T-cell (primary cell): ENCODE results near the gene FMNL3. TPM values are rescaled to one million over a fixed set of nuclear protein-coding genes. Genes with fewer than 3 reads are reported as not detected.
A peak's percentile ranks its signal among the peaks of the same experiment; 100 is the strongest.

Source experiments
- ATAC-seq, 4 experiments: fragments of 200-7000 bp in 3 of 4; fragments of 150-1000 bp in 1 of 4; cut with Tn5 transposase; replicated peaks in 1 of 4; 1 replicate in 3 of 4; 2 replicates in 1 of 4; pipeline ENCODE4 v1.10.0; 2021; ENCODE audit warnings: moderate library complexity in 3 of 4, mild to moderate bottlenecking in 2 of 4, moderate number of reproducible peaks in 1 of 4
- CTCF ChIA-PET, 2 donors: fragments of 300-600 bp; sonication (Branson Sonifier 250); formaldehyde crosslinking; loops; one replicate each; lab custom pipeline; 2022; ENCODE audit warnings: antibody characterized with exemption in 2 of 2; lab: Charles Lee
- POLR2A ChIA-PET, 2 donors: fragments of 300-600 bp; sonication (Branson Sonifier 250); formaldehyde crosslinking; loops; one replicate each; lab custom pipeline; 2022; ENCODE audit warnings: antibody characterized with exemption in 2 of 2; lab: Charles Lee
- DNase-seq, 35 experiments: peaks; one replicate each; pipeline versions ENCODE4 v3.0.0 to v3.0.0-alpha.2; 2013 to 2023
- H3K27ac ChIP-seq: one replicate; pipeline ENCODE4 v1.5.1; 2013; ENCODE audit warnings: low read length
- H3K27me3 ChIP-seq, 2 experiments: replicated peaks in 1 of 2; 1 replicate in 1 of 2; 2 replicates in 1 of 2; pipeline versions ENCODE4 v1.6.1 to v1.7.0; 2013; ENCODE audit warnings: low read length in 1 of 2, mixed read lengths in 1 of 2; ENCODE audit not compliant: control insufficient read depth in 2 of 2, insufficient read depth in 2 of 2; ENCODE audit errors: extremely low read depth in 1 of 2
- H3K36me3 ChIP-seq, 2 donors: 1 replicate in 1 of 2; 2 replicates in 1 of 2; pipeline versions ENCODE4 v1.6.1 to v1.7.0; 2013; ENCODE audit warnings: low read length in 1 of 2; ENCODE audit not compliant: control insufficient read depth in 2 of 2, insufficient read depth in 1 of 2; ENCODE audit errors: extremely low read depth in 1 of 2
- H3K4me1 ChIP-seq, 2 experiments: 1 replicate in 1 of 2; 2 replicates in 1 of 2; pipeline versions ENCODE4 v1.6.1 to v1.7.0; 2013; ENCODE audit warnings: low read length in 2 of 2, mixed read lengths in 1 of 2; ENCODE audit not compliant: insufficient read depth in 2 of 2, control insufficient read depth in 1 of 2; ENCODE audit errors: extremely low read depth in 1 of 2
- H3K4me3 ChIP-seq, 2 donors: 1 replicate in 1 of 2; 2 replicates in 1 of 2; pipeline versions ENCODE4 v1.5.1 to v1.7.0; 2013; ENCODE audit warnings: mild to moderate bottlenecking in 2 of 2, low read length in 1 of 2, moderate library complexity in 1 of 2; ENCODE audit not compliant: control insufficient read depth in 1 of 2; ENCODE audit errors: extremely low read depth in 1 of 2
- H3K9me3 ChIP-seq: 2 replicates; pipeline ENCODE4 v1.7.0; 2013
- H3K27ac Mint-ChIP-seq, 2 donors: one replicate each; pipeline ENCODE4 v1.8.0; 2020 to 2021; ENCODE audit warnings: mild to moderate bottlenecking in 2 of 2, mixed read lengths in 2 of 2
- H3K27me3 Mint-ChIP-seq, 2 donors: one replicate each; pipeline ENCODE4 v1.8.0; 2021 to 2022; ENCODE audit warnings: mixed read lengths in 2 of 2
- H3K36me3 Mint-ChIP-seq: one replicate; pipeline ENCODE4 v1.8.0; 2021; ENCODE audit warnings: mixed read lengths
- H3K4me1 Mint-ChIP-seq, 3 donors: one replicate each; pipeline ENCODE4 v1.8.0; 2020 to 2022; ENCODE audit warnings: mixed read lengths in 3 of 3, mild to moderate bottlenecking in 1 of 3
- H3K4me3 Mint-ChIP-seq, 3 donors: one replicate each; pipeline ENCODE4 v1.8.0; 2020 to 2022; ENCODE audit warnings: mild to moderate bottlenecking in 3 of 3, mixed read lengths in 3 of 3, moderate library complexity in 3 of 3
- H3K9me3 Mint-ChIP-seq, 3 donors: one replicate each; pipeline ENCODE4 v1.8.0; 2020 to 2022; ENCODE audit warnings: mixed read lengths in 3 of 3
- WGBS: methylation state at CpG from one replicate; pipeline ENCODE4 v1.1.5; 2013; ENCODE audit warnings: missing lambda C conversion rate; ENCODE audit not compliant: insufficient coverage; 5-methylcytosine and 5-hydroxymethylcytosine counted together
- total RNA-seq, 35 experiments: library from RNA in 6 of 35; stranded (reverse) in 6 of 35; fragments of 120-200 nt in 1 of 35; gene quantifications; one replicate each; pipeline versions ENCODE4 v1.2.1 to v1.2.4 and lab custom pipeline; 2013 to 2026

The FMNL3 gene
- total RNA-seq, 5 donors from 2014 or later (not counting 1 experiment from before 2014, with no cell fraction given), result 34.2 to 45.5 (median 41.1) TPM

DNA sequence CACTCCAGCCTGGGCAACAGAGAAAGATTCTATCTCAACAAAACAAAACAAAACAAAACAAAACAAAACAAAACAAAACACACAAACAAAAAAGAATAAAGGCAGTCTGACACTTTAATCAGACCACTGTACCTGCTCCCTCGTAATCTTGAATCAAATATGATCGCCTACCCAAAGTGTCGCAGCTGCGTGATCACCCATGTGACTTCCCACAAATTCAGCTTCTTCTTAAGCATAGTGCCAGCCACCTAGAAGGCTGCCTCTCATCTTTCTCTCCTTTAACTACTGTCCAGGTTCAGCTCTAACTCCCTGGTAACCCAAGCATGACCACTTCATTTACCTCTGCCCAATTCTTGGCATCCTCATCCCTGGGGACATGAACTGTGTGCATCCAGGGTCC, 37.4 kb downstream of the FMNL3 start:
- Histone ChIP-seq H3K4me1 (peaks cover 76 to 88% of the 10 kb centered on the region in 2 experiments), H3K27ac (peak overlapping the region; percentile 91), H3K36me3 (peaks cover 0 to 6% of the 10 kb centered on the region in 2 donors), H3K9me3 (no peaks in the 10 kb centered on the region), H3K27me3 (no peaks in the 10 kb centered on the region), H3K4me3 (peak overlapping the region in 1 of 2 donors; percentile 2)
- Mint-ChIP-seq H3K27me3 (no peaks in the 10 kb centered on the region), H3K36me3 (peaks cover 21% of the 10 kb centered on the region), H3K4me1 (peaks cover 96 to 98% (median 97%) of the 10 kb centered on the region in 3 donors), H3K27ac (peak overlapping the region; percentile 97 to 98), H3K4me3 (peak overlapping the region in 1 of 3 donors; percentile 73), H3K9me3 (no peaks in the 10 kb centered on the region)
- DNase-seq, result peak in 9 of 35 experiments; percentile 10 to 41 (median 24)
- ChIA-PET POLR2A (interaction anchor here in 1 of 2 donors (0.5 to 2.0 kb wide), 4 partner anchors 33 to 1111 kb away, joined by 3 to 9 read pairs (median 4); no protein-coding TSS in a partner anchor), CTCF (interaction anchor here (0.9 to 1.9 kb wide), 4 partner anchors 20 to 35 kb away, joined by 3 to 8 read pairs (median 4); no protein-coding TSS in a partner anchor)
- no peak for ATAC-seq
- WGBS, result 68% methylated on average over 4 of the region's 4 CpGs

DNA sequence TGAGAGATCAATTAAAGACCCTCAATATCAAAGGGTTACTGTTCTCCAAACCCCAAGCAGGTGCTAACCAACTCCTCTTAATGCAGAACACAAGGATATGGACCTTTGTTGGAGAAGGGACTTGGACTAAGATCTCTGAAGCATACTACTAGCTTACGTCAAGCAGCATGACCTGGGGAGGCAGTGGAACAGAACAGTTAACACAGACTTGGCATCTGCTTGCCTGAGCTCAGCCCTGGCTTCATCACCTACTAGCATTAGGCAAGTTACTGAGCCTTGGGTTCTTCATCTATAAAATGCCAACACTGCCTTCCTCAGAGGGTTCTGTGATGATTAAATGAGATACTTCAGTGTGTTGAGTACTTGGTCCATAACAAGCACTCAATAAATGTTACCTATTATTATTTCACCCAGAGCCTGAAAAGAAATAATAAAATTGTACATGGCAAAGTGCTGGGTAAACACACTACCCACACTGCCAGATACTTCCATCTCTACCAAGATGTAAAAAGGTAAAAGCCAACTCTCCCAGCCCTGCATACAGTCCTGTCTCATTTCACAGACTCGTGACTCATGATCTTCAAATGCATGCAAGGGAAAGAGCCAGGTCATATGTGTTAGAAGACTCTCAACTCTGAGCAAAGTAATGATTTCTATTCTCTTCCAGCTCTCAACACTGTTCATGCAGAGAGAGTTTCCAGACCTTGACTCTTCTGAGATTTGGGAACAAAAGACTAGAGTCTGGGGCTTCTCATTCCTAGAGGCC, 39.7 kb downstream of the FMNL3 start:
- no peak overlapping the region for H3K4me3 ChIP-seq
- no CpG with 5 or more reads among the region's 2 CpGs for WGBS
- CTCF ChIA-PET, result interaction anchor here in 1 of 2 donors (0.9 to 1.1 kb wide), 2 partner anchors 8 to 13 kb away, joined by 3 to 4 read pairs; no protein-coding TSS in a partner anchor
- peak overlapping the region; percentile 82 to 98 for H3K27ac Mint-ChIP-seq
- no peaks in the 10 kb centered on the region for H3K27me3 Mint-ChIP-seq
- no peaks in the 10 kb centered on the region for H3K27me3 ChIP-seq
- DNase-seq, result no peak
- H3K4me1 Mint-ChIP-seq, result peaks cover 96 to 100% (median 97%) of the 10 kb centered on the region in 3 donors
- peaks cover 22% of the 10 kb centered on the region for H3K36me3 Mint-ChIP-seq
- no peaks in the 10 kb centered on the region for H3K9me3 Mint-ChIP-seq
- no peaks in the 10 kb centered on the region for H3K9me3 ChIP-seq
- peaks cover 0 to 6% of the 10 kb centered on the region in 2 donors for H3K36me3 ChIP-seq
- H3K27ac ChIP-seq, result no peak overlapping the region
- H3K4me3 Mint-ChIP-seq, result peak overlapping the region in 1 of 3 donors; percentile 73
- POLR2A ChIA-PET, result interaction anchor here (0.7 to 0.8 kb wide), 2 partner anchors 8 to 11 kb away, joined by 3 to 8 read pairs; no protein-coding TSS in a partner anchor
- H3K4me1 ChIP-seq, result peaks cover 76 to 89% of the 10 kb centered on the region in 2 experiments
- no peak for ATAC-seq

DNA sequence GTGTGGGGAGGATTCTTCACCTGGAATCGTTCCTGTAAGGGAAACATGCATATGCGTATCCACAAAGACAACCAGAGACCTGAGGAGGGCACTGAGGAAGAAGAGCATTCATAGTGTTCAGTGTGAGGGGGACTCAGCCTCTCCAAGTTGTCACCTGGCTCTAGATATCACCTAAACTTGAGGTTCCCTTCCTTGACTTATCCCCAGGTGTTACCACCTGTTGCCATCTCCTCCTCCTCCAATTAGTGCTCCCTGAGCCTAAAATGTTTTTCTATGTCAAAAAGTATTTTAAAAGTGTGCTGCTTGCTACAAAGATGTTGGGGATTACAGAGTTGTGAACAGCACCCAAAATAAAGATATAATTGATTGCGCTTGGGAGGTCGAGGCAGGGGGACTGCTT, 41.0 kb downstream of the FMNL3 start:
- Histone ChIP-seq H3K27ac (no peak overlapping the region), H3K27me3 (no peaks in the 10 kb centered on the region), H3K36me3 (peaks cover 0 to 6% of the 10 kb centered on the region in 2 donors), H3K4me1 (peaks cover 76 to 89% of the 10 kb centered on the region in 2 experiments), H3K9me3 (no peaks in the 10 kb centered on the region), H3K4me3 (no peak overlapping the region)
- DNase-seq (no peak), ATAC-seq (no peak)
- peaks cover 34% of the 10 kb centered on the region for H3K36me3 Mint-ChIP-seq
- CTCF ChIA-PET, result interaction anchor here in 1 of 2 donors (1.0 kb wide), 1 partner anchor 17 kb away, joined by 3 read pairs; no protein-coding TSS in a partner anchor
- no peaks in the 10 kb centered on the region for H3K9me3 Mint-ChIP-seq
- POLR2A ChIA-PET, result no interaction called here
- 100% methylated on average over 1 of the region's 4 CpGs for WGBS
- peak overlapping the region in 1 of 3 donors; percentile 74 for H3K4me3 Mint-ChIP-seq
- H3K4me1 Mint-ChIP-seq, result peaks cover 96 to 100% (median 97%) of the 10 kb centered on the region in 3 donors
- peak overlapping the region; percentile 59 to 98 for H3K27ac Mint-ChIP-seq
- no peaks in the 10 kb centered on the region for H3K27me3 Mint-ChIP-seq

DNA sequence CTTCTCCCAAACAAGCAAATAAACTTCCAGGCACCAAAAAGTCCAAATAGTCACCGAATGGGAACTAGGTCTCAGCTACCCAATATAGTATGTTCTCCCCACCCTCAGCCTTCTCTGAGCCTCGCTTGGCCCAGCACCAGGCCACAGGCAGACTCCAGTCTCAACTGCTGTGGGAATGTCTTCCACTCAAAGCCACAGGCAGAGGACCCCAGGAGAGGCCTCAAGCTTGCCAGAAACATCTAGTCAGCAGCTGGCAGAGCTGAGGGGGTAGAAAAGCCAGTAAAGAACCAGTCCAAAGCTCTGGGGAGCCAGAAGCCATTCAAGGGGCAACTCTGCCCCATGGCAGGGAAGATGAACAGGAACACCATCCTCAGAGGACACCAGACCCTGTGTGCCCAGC, 41.8 kb downstream of the FMNL3 start:
- no peaks in the 10 kb centered on the region for H3K9me3 ChIP-seq
- peaks cover 0 to 6% of the 10 kb centered on the region in 2 donors for H3K36me3 ChIP-seq
- ATAC-seq (no peak), DNase-seq (no peak)
- Mint-ChIP-seq H3K4me3 (peak overlapping the region in 1 of 3 donors; percentile 74), H3K36me3 (peaks cover 41% of the 10 kb centered on the region), H3K4me1 (peaks cover 96 to 100% (median 97%) of the 10 kb centered on the region in 3 donors), H3K9me3 (no peaks in the 10 kb centered on the region), H3K27ac (peak overlapping the region; percentile 80 to 98), H3K27me3 (no peaks in the 10 kb centered on the region)
- CTCF ChIA-PET, result interaction anchor here (0.6 to 1.3 kb wide), 5 partner anchors 16 to 344 kb away, joined by 3 read pairs; no protein-coding TSS in a partner anchor
- 100% methylated on average over 2 of the region's 2 CpGs for WGBS
- H3K27me3 ChIP-seq, result no peaks in the 10 kb centered on the region
- peaks cover 75 to 85% of the 10 kb centered on the region in 2 experiments for H3K4me1 ChIP-seq
- H3K27ac ChIP-seq, result no peak overlapping the region
- no peak overlapping the region for H3K4me3 ChIP-seq
- POLR2A ChIA-PET, result interaction anchor here in 1 of 2 donors (0.6 kb wide), 1 partner anchor 846 kb away, joined by 5 read pairs; no protein-coding TSS in a partner anchor

DNA sequence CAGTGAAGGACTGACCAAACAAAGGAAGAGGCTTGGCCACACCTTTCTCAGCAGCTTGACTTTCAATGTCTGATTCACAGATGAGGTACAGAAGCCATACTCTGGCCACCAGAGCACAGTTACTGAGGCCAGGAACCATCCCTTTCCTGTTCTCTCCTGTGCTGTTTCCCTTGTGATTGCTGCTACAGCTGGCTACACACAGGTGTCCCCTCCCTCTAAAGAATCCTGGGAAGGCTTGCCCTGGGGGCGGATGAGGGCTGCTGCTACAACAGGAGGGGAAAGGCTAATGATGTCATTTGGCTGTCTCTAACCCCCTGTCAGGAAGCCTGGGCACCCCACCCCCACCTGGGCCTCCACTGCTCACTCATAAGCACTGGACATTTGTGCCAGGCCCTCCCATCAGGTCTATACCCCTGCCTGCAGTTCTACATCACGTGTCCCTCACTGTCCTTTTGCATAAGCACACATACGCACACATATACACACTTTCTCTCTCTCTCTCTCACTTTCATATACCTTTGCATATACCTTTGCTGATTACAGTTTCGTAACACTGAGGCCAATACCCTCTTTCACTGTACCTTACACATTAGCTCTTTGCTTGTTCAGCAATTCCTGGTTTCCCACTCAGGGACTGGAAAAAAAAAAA, 42.5 kb downstream of the FMNL3 start:
- WGBS, result 47% methylated on average over 3 of the region's 4 CpGs
- ATAC-seq (no peak), DNase-seq (no peak)
- H3K27me3 ChIP-seq, result no peaks in the 10 kb centered on the region
- Mint-ChIP-seq H3K27ac (peak overlapping the region; percentile 80 to 98), H3K4me3 (peak overlapping the region in 1 of 3 donors; percentile 74), H3K4me1 (peaks cover 94 to 100% (median 96%) of the 10 kb centered on the region in 3 donors), H3K36me3 (peaks cover 44% of the 10 kb centered on the region), H3K9me3 (no peaks in the 10 kb centered on the region), H3K27me3 (no peaks in the 10 kb centered on the region)
- H3K9me3 ChIP-seq, result no peaks in the 10 kb centered on the region
- no peak overlapping the region for H3K4me3 ChIP-seq
- peak overlapping the region; percentile 31 for H3K27ac ChIP-seq
- H3K36me3 ChIP-seq, result peaks cover 5 to 6% of the 10 kb centered on the region in 2 donors
- POLR2A ChIA-PET, result interaction anchor here in 1 of 2 donors (0.6 kb wide), 1 partner anchor 847 kb away, joined by 5 read pairs; no protein-coding TSS in a partner anchor
- H3K4me1 ChIP-seq, result peaks cover 68 to 78% of the 10 kb centered on the region in 2 experiments
- CTCF ChIA-PET, result interaction anchor here (0.6 to 1.3 kb wide), 4 partner anchors 22 to 345 kb away, joined by 3 to 4 read pairs (median 3); no protein-coding TSS in a partner anchor
